GM21786 (cell line): ENCODE results near the gene CYB561D1.

Experiments used
- ATAC-seq: cut with Tn5 transposase; IDR thresholded peaks from one replicate; pipeline ENCODE4 v1.9.1; 2021; ENCODE audit not compliant: unreplicated experiment

Gene CYB561D1

GRCh38 chr1:109546311-109547109 is 52.6 kb downstream of the CYB561D1 start:
- peak; percentile 40 for ATAC-seq

- ATAC-seq, result peak; percentile 4
Measured at GRCh38 chr1:109547463-109548320, 53.8 kb downstream of the CYB561D1 start.

- ATAC-seq, result peak; percentile 91
Measured at GRCh38 chr1:109548321-109549267, 54.7 kb downstream of the CYB561D1 start, which contains the start of gene GNAI3. TSS of gene GNAI3 (plus strand) at chr1:109548615. CDS start at chr1:109548721, 106 bp downstream.
